OCI-LY3 (cell line): Measurements from ENCODE around the gene PHLDB1.
"Not testable (repeated sequence)": the region's sequence is repeated elsewhere in the genome, so short reads cannot be mapped to it uniquely, and the experiment has no call there.

Experiments used
- H2AFZ ChIP-seq: fragments of 200-600, 300-600 bp; shearing (Covaris generic); 2 replicates; pipeline ENCODE4 v1.6.0; 2014; ENCODE audit warnings: antibody characterized with exemption, low read depth, low read length
- H3K27ac ChIP-seq: fragments of 200-600, 300-600 bp; sonication (generic); 2 replicates; pipeline ENCODE4 v1.5.1; 2014; ENCODE audit warnings: mild to moderate bottlenecking, low read length, moderate library complexity, mixed read lengths
- H3K27me3 ChIP-seq: fragments of 200-600, 300-600 bp; sonication (generic); 2 replicates; pipeline ENCODE4 v1.6.1; 2014; ENCODE audit warnings: low read depth, low read length, mixed read lengths
- H3K36me3 ChIP-seq: fragments of 200-600, 300-600 bp; sonication (generic); replicated peaks from 2 replicates; pipeline ENCODE3; 2014; ENCODE audit warnings: low read depth, low read length, mixed read lengths
- H3K4me1 ChIP-seq: fragments of 300-600, 200-600 bp; sonication (generic); 2 replicates; pipeline ENCODE4 v1.6.1; 2014; ENCODE audit warnings: low read length, mixed read lengths
- H3K4me2 ChIP-seq: fragments of 200-600, 300-600 bp; sonication (generic); 2 replicates; pipeline ENCODE4 v1.6.1; 2014; ENCODE audit warnings: low read length, mixed read lengths
- H3K4me3 ChIP-seq: fragments of 300-600, 200-600 bp; sonication (generic); 2 replicates; pipeline ENCODE4 v1.5.1; 2014; ENCODE audit warnings: antibody characterized with exemption, mild to moderate bottlenecking, low read length, moderate library complexity
- H3K79me2 ChIP-seq: fragments of 300-600, 200-600 bp; shearing (Covaris generic); 2 replicates; pipeline ENCODE4 v1.6.1; 2014; ENCODE audit warnings: mild to moderate bottlenecking, low read length, mixed read lengths
- H3K9ac ChIP-seq: fragments of 300-600, 200-600 bp; shearing (Covaris generic); 2 replicates; pipeline ENCODE4 v1.6.0; 2014; ENCODE audit warnings: mild to moderate bottlenecking, low read length, moderate library complexity
- H3K9me3 ChIP-seq: fragments of 200-600, 300-600 bp; shearing (Covaris generic); 2 replicates; pipeline ENCODE4 v1.6.1; 2014; ENCODE audit warnings: low read length, mixed read lengths; ENCODE audit not compliant: insufficient read depth
- H4K20me1 ChIP-seq: fragments of 200-600, 300-600 bp; sonication (generic); 2 replicates; pipeline ENCODE4 v1.6.1; 2016; ENCODE audit warnings: low read length, mixed read lengths; ENCODE audit not compliant: insufficient read depth
- EZH2phosphoT487 ChIP-seq: fragments of 200-600 bp; shearing (Covaris generic); IDR thresholded peaks from 2 replicates; pipeline ENCODE4 v1.6.1; 2018; ENCODE audit warnings: antibody characterized with exemption, mixed run types, low read depth
- TF ChIP-seq, protein P1 (sequence below): fragments of 200-600, 300-600 bp; sonication (generic); IDR thresholded peaks from 2 replicates; pipeline ENCODE4 v1.5.1; 2014; ENCODE audit warnings: antibody characterized with exemption, low read length, low read depth

PHLDB1 gene

GRCh38 chr11:118570787-118571186 lies 36.6 kb upstream of the PHLDB1 start:
- TF ChIP-seq EZH2phosphoT487: no peak
- TF ChIP-seq, protein P1, sequence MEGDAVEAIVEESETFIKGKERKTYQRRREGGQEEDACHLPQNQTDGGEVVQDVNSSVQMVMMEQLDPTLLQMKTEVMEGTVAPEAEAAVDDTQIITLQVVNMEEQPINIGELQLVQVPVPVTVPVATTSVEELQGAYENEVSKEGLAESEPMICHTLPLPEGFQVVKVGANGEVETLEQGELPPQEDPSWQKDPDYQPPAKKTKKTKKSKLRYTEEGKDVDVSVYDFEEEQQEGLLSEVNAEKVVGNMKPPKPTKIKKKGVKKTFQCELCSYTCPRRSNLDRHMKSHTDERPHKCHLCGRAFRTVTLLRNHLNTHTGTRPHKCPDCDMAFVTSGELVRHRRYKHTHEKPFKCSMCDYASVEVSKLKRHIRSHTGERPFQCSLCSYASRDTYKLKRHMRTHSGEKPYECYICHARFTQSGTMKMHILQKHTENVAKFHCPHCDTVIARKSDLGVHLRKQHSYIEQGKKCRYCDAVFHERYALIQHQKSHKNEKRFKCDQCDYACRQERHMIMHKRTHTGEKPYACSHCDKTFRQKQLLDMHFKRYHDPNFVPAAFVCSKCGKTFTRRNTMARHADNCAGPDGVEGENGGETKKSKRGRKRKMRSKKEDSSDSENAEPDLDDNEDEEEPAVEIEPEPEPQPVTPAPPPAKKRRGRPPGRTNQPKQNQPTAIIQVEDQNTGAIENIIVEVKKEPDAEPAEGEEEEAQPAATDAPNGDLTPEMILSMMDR: no peak
- H3K4me2 ChIP-seq: no peak overlapping the region
- no peak overlapping the region for H3K4me3 ChIP-seq
- peak overlapping the region; percentile 93; the same call in 1 of the 2 replicates for H2AFZ ChIP-seq
- no peaks in the 10 kb centered on the region for H3K27me3 ChIP-seq
- H3K4me1 ChIP-seq: peaks cover 23% of the 10 kb centered on the region
- H3K9ac ChIP-seq: no peak overlapping the region
- no peak overlapping the region for H3K27ac ChIP-seq
- H3K9me3 ChIP-seq: no peaks in the 10 kb centered on the region
- peaks cover 29% of the 10 kb centered on the region for H4K20me1 ChIP-seq
- peaks cover 36% of the 10 kb centered on the region for H3K79me2 ChIP-seq
- peaks cover 6% of the 10 kb centered on the region for H3K36me3 ChIP-seq

- peaks cover 26% of the 10 kb centered on the region for H3K4me1 ChIP-seq
- peaks cover 11% of the 10 kb centered on the region for H3K36me3 ChIP-seq
- H3K4me3 ChIP-seq: peak overlapping the region; percentile 98
- H3K27me3 ChIP-seq, H3K27ac ChIP-seq, H3K9me3 ChIP-seq: not testable (repeated sequence)
- H3K79me2 ChIP-seq: peaks cover 45% of the 10 kb centered on the region
- peak overlapping the region; percentile 62 for H3K9ac ChIP-seq
- H3K4me2 ChIP-seq: peak overlapping the region; percentile 78
- peaks cover 38% of the 10 kb centered on the region for H4K20me1 ChIP-seq
- peak overlapping the region; percentile 93 for H2AFZ ChIP-seq
Observed at GRCh38 chr11:118571701-118572060, 35.7 kb upstream of the PHLDB1 start.

- Histone ChIP-seq H3K4me3 (peak within 1 kb of the TSS; percentile 98), H3K9ac (peak within 1 kb of the TSS; percentile 99), H3K79me2 (peaks cover 52% of the 10 kb centered on the region), H3K9me3 (no peaks in the 10 kb centered on the region), H3K36me3 (peaks cover 12% of the 10 kb centered on the region), H3K27ac (peak within 1 kb of the TSS; percentile 80), H3K4me1 (peaks cover 26% of the 10 kb centered on the region), H3K27me3 (no peaks in the 10 kb centered on the region), H4K20me1 (peaks cover 44% of the 10 kb centered on the region), H2AFZ (peak within 1 kb of the TSS; percentile 93), H3K4me2 (peak within 1 kb of the TSS; percentile 91)
- TF ChIP-seq, protein P1: no peak
- no peak for TF ChIP-seq EZH2phosphoT487
Observed at GRCh38 chr11:118572061-118572980, 35.1 kb upstream of the PHLDB1 start, which contains the start of gene ARCN1. TSS of gene ARCN1 (plus strand) at chr11:118572409. CDS start at chr11:118572548, 139 bp downstream.

GRCh38 chr11:118572981-118573550 lies 34.3 kb upstream of the PHLDB1 start:
- TF ChIP-seq, protein P1: no peak
- TF ChIP-seq EZH2phosphoT487: no peak
- H2AFZ ChIP-seq: no peak overlapping the region
- peaks cover 26% of the 10 kb centered on the region for H3K4me1 ChIP-seq
- H3K4me2 ChIP-seq: peak overlapping the region; percentile 91
- H3K79me2 ChIP-seq: peaks cover 59% of the 10 kb centered on the region
- H3K9me3 ChIP-seq: no peaks in the 10 kb centered on the region
- H3K9ac ChIP-seq: peak overlapping the region; percentile 99
- no peaks in the 10 kb centered on the region for H3K27me3 ChIP-seq
- peak overlapping the region; percentile 98 for H3K4me3 ChIP-seq
- H4K20me1 ChIP-seq: peaks cover 49% of the 10 kb centered on the region
- peak overlapping the region; percentile 80 for H3K27ac ChIP-seq
- H3K36me3 ChIP-seq: peaks cover 16% of the 10 kb centered on the region
